ENCODE measurements around the gene ZFYVE27.

ZFYVE27 gene

GRCh38 chr10:97805096-97805884 lies 68.4 kb downstream of the ZFYVE27 start:
- TF ChIP-seq CTCF (IDR thresholded peaks at IDR 0.05; ENCODE audit: low read depth, low read length), result no peak

GRCh38 chr10:97805949-97806348 lies 69.0 kb downstream of the ZFYVE27 start:
- no peak for TF ChIP-seq CTCF (IDR thresholded peaks at IDR 0.05; ENCODE audit: low read depth, low read length)
- H3K4me3 ChIP-seq (ENCODE audit: low read depth, low read length), result no peak overlapping the region

More at GRCh38 chr10:97805096-97805884, 68.4 kb downstream of the ZFYVE27 start:
- H3K4me3 ChIP-seq (ENCODE audit: low read depth, low read length), result no peak overlapping the region

GRCh38 chr10:97810446-97810845 lies 73.5 kb downstream of the ZFYVE27 start:
- H3K4me3 ChIP-seq (ENCODE audit: low read depth, low read length), result no peak overlapping the region
- TF ChIP-seq CTCF (IDR thresholded peaks at IDR 0.05; ENCODE audit: low read depth, low read length), result no peak

All from WI38 (cell line).